Measurements from ENCODE around the gene IL31. TPM values are rescaled to one million over a fixed set of nuclear protein-coding genes. Genes with fewer than 3 reads are reported as not detected.

The IL31 gene
- total and polyA plus RNA-seq, 4 donors: not detected

DNA sequence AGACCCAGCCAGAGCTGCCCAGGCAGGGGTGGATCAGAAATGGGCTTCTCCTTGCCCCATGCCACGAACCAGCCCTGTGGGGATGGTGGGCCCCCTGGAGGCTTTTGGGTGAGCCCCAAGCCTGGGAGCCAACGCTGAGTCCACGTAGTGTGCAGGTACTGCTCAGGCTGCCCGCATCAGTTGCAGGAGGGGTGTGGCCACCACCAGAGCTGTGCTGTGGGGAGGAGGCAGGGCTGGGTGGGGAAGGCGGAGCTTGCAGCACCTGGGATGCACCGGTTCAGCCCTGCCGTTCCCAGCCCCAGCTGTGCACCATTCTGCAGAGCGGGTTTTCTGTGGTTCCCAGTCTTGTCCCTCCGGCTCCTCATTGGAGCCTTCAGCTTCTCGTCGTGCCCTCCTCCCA lies 36.3 kb downstream of the IL31 start:
- Histone ChIP-seq H3K4me1 (ENCODE audit: control insufficient read depth, insufficient read depth, low read length) (peaks cover 9% of the 10 kb centered on the region), H3K27me3 (ENCODE audit: control insufficient read depth, insufficient read depth, low read length) (no peaks in the 10 kb centered on the region), H3K36me3 (ENCODE audit: control insufficient read depth, insufficient read depth, low read length) (peaks cover 78% of the 10 kb centered on the region), H3K9me3 (ENCODE audit: control insufficient read depth, insufficient read depth, low read length) (no peaks in the 10 kb centered on the region), H3K4me3 (ENCODE audit: low read depth, low read length) (no peak overlapping the region), H3K27ac (ENCODE audit: low read depth, low read length) (no peak overlapping the region)
- WGBS (ENCODE audit: insufficient coverage): 56% methylated on average over 11 of the region's 11 CpGs
- DNase-seq (ENCODE audit: low read depth in 4 of 6, low spot score in 6 of 6): no peak

DNA sequence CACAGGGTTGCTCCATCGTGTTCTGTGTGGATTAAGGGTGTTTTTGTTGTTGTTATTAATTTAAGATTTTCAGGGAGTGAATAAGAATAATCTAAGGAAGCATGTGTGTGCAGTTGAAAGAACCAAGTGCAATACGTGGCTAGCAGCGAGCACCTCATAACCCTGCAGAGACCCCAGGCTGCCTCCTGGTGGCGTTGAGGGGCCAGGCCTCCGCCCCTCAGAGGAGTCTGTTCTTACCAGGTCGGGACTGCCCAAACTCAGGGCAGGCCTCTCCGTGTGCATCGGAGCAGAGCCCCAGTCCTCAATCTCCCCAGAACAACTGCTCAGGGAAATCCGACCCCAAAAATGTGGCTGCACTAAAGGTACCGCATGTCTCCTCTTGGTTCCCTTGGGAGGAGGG lies 36.8 kb downstream of the IL31 start:
- Histone ChIP-seq H3K4me3 (ENCODE audit: low read depth, low read length) (no peak overlapping the region), H3K4me1 (ENCODE audit: control insufficient read depth, insufficient read depth, low read length) (peaks cover 9% of the 10 kb centered on the region), H3K9me3 (ENCODE audit: control insufficient read depth, insufficient read depth, low read length) (no peaks in the 10 kb centered on the region), H3K27ac (ENCODE audit: low read depth, low read length) (no peak overlapping the region), H3K27me3 (ENCODE audit: control insufficient read depth, insufficient read depth, low read length) (no peaks in the 10 kb centered on the region), H3K36me3 (ENCODE audit: control insufficient read depth, insufficient read depth, low read length) (peaks cover 76% of the 10 kb centered on the region)
- WGBS (ENCODE audit: insufficient coverage): 57% methylated on average over 5 of the region's 10 CpGs
- no peak for DNase-seq (ENCODE audit: low read depth in 4 of 6, low spot score in 6 of 6)

GRCh38 chr12:122135437-122136031 lies 38.5 kb downstream of the IL31 start:
- Histone ChIP-seq H3K27me3 (ENCODE audit: control insufficient read depth, insufficient read depth, low read length) (no peaks in the 10 kb centered on the region), H3K36me3 (ENCODE audit: control insufficient read depth, insufficient read depth, low read length) (peaks cover 68% of the 10 kb centered on the region), H3K4me1 (ENCODE audit: control insufficient read depth, insufficient read depth, low read length) (peaks cover 9% of the 10 kb centered on the region), H3K4me3 (ENCODE audit: low read depth, low read length) (no peak overlapping the region), H3K27ac (ENCODE audit: low read depth, low read length) (no peak overlapping the region), H3K9me3 (ENCODE audit: control insufficient read depth, insufficient read depth, low read length) (no peaks in the 10 kb centered on the region)
- 96% methylated on average over 18 of the region's 18 CpGs for WGBS (ENCODE audit: insufficient coverage)
- DNase-seq (ENCODE audit: low read depth in 4 of 6, low spot score in 6 of 6): no peak

- Histone ChIP-seq H3K4me1 (ENCODE audit: control insufficient read depth, insufficient read depth, low read length) (peaks cover 3% of the 10 kb centered on the region), H3K36me3 (ENCODE audit: control insufficient read depth, insufficient read depth, low read length) (peaks cover 72% of the 10 kb centered on the region), H3K9me3 (ENCODE audit: control insufficient read depth, insufficient read depth, low read length) (no peaks in the 10 kb centered on the region), H3K27me3 (ENCODE audit: control insufficient read depth, insufficient read depth, low read length) (no peaks in the 10 kb centered on the region), H3K4me3 (ENCODE audit: low read depth, low read length) (no peak overlapping the region), H3K27ac (ENCODE audit: low read depth, low read length) (no peak overlapping the region)
- WGBS (ENCODE audit: insufficient coverage): 79% methylated on average over 28 of the region's 28 CpGs
- DNase-seq (ENCODE audit: low read depth in 4 of 6, low spot score in 6 of 6): no peak
Measured at GRCh38 chr12:122133192-122133950, 40.6 kb downstream of the IL31 start.

- no peak overlapping the region for H3K4me3 ChIP-seq (ENCODE audit: low read depth, low read length)
- peaks cover 63% of the 10 kb centered on the region for H3K36me3 ChIP-seq (ENCODE audit: control insufficient read depth, insufficient read depth, low read length)
- no peaks in the 10 kb centered on the region for H3K27me3 ChIP-seq (ENCODE audit: control insufficient read depth, insufficient read depth, low read length)
- no peaks in the 10 kb centered on the region for H3K4me1 ChIP-seq (ENCODE audit: control insufficient read depth, insufficient read depth, low read length)
- no peak for DNase-seq (ENCODE audit: low read depth in 4 of 6, low spot score in 6 of 6)
- H3K9me3 ChIP-seq (ENCODE audit: control insufficient read depth, insufficient read depth, low read length): no peaks in the 10 kb centered on the region
- WGBS (ENCODE audit: insufficient coverage): 94% methylated on average over 17 of the region's 17 CpGs
- no peak overlapping the region for H3K27ac ChIP-seq (ENCODE audit: low read depth, low read length)
Measured at GRCh38 chr12:122130150-122130549, 43.9 kb downstream of the IL31 start.

DNA sequence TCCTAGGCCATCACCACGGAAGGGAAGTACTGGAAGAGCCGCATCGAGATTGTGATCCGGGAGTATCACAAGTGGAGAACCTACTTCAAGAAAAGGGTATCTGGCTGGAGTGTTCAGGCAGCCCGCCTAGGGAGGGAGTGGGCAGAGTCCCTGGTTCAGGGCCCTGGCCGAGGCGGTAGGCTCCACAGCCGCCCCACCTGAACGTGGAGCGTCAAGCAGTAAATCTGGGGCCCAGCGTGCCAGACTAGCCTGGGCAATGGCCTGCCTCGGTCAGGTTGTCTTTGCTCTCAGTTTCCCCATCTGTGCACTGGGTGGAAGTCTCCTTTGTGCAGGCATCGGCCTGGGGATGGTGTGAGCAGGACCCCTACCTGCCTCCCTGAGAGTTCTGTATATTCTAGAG lies 44.9 kb downstream of the IL31 start:
- Histone ChIP-seq H3K36me3 (ENCODE audit: control insufficient read depth, insufficient read depth, low read length) (peaks cover 59% of the 10 kb centered on the region), H3K27ac (ENCODE audit: low read depth, low read length) (no peak overlapping the region), H3K4me3 (ENCODE audit: low read depth, low read length) (no peak overlapping the region), H3K27me3 (ENCODE audit: control insufficient read depth, insufficient read depth, low read length) (no peaks in the 10 kb centered on the region), H3K4me1 (ENCODE audit: control insufficient read depth, insufficient read depth, low read length) (no peaks in the 10 kb centered on the region), H3K9me3 (ENCODE audit: control insufficient read depth, insufficient read depth, low read length) (no peaks in the 10 kb centered on the region)
- WGBS (ENCODE audit: insufficient coverage): 94% methylated on average over 12 of the region's 13 CpGs
- DNase-seq (ENCODE audit: low read depth in 4 of 6, low spot score in 6 of 6): no peak

GRCh38 chr12:122128481-122128880 lies 45.5 kb downstream of the IL31 start:
- WGBS (ENCODE audit: insufficient coverage): 96% methylated on average over 5 of the region's 5 CpGs
- H3K36me3 ChIP-seq (ENCODE audit: control insufficient read depth, insufficient read depth, low read length): peaks cover 53% of the 10 kb centered on the region

DNA sequence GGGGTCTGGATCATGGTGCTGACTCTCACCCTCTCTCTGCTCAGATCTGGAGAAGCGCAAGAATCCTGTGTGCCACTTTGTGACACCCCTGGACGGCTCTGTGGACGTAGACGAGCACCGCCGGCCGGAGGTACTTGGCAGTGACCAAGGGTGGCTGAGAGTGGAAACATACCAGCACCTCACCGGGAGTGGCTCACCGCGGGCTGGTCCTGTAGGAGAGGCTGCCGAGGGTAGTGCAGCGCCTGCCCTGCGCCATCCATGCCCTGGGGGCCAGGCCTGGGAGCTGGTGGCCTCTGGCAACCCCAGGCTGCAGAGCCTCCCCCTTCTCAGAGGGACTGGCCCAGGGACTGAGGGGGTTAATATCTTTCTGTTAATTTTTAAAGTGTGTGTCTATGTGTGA lies 46.2 kb downstream of the IL31 start:
- Histone ChIP-seq H3K9me3 (ENCODE audit: control insufficient read depth, insufficient read depth, low read length) (no peaks in the 10 kb centered on the region), H3K4me3 (ENCODE audit: low read depth, low read length) (no peak overlapping the region), H3K27ac (ENCODE audit: low read depth, low read length) (no peak overlapping the region), H3K27me3 (ENCODE audit: control insufficient read depth, insufficient read depth, low read length) (no peaks in the 10 kb centered on the region), H3K36me3 (ENCODE audit: control insufficient read depth, insufficient read depth, low read length) (peaks cover 46% of the 10 kb centered on the region), H3K4me1 (ENCODE audit: control insufficient read depth, insufficient read depth, low read length) (peaks cover 6% of the 10 kb centered on the region)
- DNase-seq (ENCODE audit: low read depth in 4 of 6, low spot score in 6 of 6): no peak
- over 99% methylated on average over 11 of the region's 13 CpGs for WGBS (ENCODE audit: insufficient coverage)

More at GRCh38 chr12:122128481-122128880, 45.5 kb downstream of the IL31 start:
- no peaks in the 10 kb centered on the region for H3K27me3 ChIP-seq (ENCODE audit: control insufficient read depth, insufficient read depth, low read length)
- H3K27ac ChIP-seq (ENCODE audit: low read depth, low read length): no peak overlapping the region
- no peaks in the 10 kb centered on the region for H3K9me3 ChIP-seq (ENCODE audit: control insufficient read depth, insufficient read depth, low read length)
- DNase-seq (ENCODE audit: low read depth in 4 of 6, low spot score in 6 of 6): no peak
- no peak overlapping the region for H3K4me3 ChIP-seq (ENCODE audit: low read depth, low read length)
- no peaks in the 10 kb centered on the region for H3K4me1 ChIP-seq (ENCODE audit: control insufficient read depth, insufficient read depth, low read length)

DNA sequence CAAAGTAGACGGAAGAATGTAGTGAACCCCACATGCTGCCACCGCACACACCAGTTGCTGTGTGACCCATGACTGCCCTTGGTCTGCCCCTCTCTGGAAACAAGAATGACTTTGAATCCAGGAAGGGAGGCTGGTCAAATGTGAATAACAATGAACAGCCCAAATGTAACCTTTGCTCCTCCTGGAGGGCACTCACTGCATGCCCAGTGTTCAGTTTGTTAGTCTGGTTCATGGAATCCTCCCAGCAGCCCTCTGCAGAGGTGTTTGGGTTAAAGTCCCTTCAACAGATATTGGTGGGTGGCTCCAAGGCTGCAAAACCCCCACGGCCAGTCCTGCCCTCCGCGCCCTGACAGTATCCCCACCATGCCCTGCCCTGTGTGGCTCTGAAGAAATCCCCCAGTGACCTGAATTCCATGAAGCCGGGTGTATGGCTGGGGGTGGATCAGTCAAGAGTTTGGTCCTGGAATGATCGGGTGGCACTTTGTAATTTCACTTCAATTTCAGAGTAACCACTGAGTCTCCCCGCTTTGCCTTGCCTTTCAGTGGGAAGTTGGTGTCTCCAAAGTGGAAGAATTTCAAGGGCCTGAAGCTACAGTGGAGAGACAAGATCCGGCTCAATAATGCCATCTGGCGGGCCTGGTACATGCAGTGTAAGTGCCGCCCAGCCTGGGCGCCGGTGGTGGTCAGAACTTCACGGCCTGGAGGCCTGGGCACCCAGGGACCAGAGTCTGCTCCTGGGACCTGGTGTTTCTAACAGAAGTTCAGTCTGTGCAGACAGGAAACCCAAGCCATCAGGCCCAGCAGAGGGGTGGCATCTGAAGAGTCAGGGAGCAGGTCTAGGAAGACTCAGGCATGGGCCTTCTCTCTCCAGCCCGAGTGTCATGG lies 47.1 kb downstream of the IL31 start:
- no peak overlapping the region for H3K27ac ChIP-seq (ENCODE audit: low read depth, low read length)
- WGBS (ENCODE audit: insufficient coverage): 91% methylated on average over 13 of the region's 15 CpGs
- no peaks in the 10 kb centered on the region for H3K9me3 ChIP-seq (ENCODE audit: control insufficient read depth, insufficient read depth, low read length)
- no peaks in the 10 kb centered on the region for H3K27me3 ChIP-seq (ENCODE audit: control insufficient read depth, insufficient read depth, low read length)
- DNase-seq (ENCODE audit: low read depth in 4 of 6, low spot score in 6 of 6): no peak
- peaks cover 40% of the 10 kb centered on the region for H3K36me3 ChIP-seq (ENCODE audit: control insufficient read depth, insufficient read depth, low read length)
- H3K4me1 ChIP-seq (ENCODE audit: control insufficient read depth, insufficient read depth, low read length): peaks cover 10% of the 10 kb centered on the region
- H3K4me3 ChIP-seq (ENCODE audit: low read depth, low read length): no peak overlapping the region

Data from spinal cord (tissue), 10 donors.